Calu3 (cell line): Measurements from ENCODE around the gene KCMF1. TPM values are rescaled to one million over a fixed set of nuclear protein-coding genes. Genes with fewer than 3 reads are reported as not detected.

Source experiments
- BruUV-seq: library from RNA; stranded (reverse); fragments of 400-500 nt; replicated peaks from 2 replicates; lab custom pipeline; 2021; lab: Mats Ljungman, UMichigan
- CTCF ChIA-PET: fragments of 300-600 bp; sonication (Branson Sonifier 250); formaldehyde crosslinking; loops from one replicate; lab custom pipeline; 2022; ENCODE audit warnings: antibody characterized with exemption; lab: Charles Lee
- DNase-seq: peaks from one replicate; pipeline ENCODE4 v3.0.0; 2022
- H3K27ac Mint-ChIP-seq: one replicate; pipeline ENCODE4 v1.8.0; 2022; ENCODE audit warnings: mixed read lengths; ENCODE audit not compliant: unreplicated experiment
- H3K27me3 Mint-ChIP-seq: one replicate; pipeline ENCODE4 v1.8.0; 2022; ENCODE audit warnings: mixed read lengths; ENCODE audit not compliant: unreplicated experiment
- H3K36me3 Mint-ChIP-seq: one replicate; pipeline ENCODE4 v1.8.0; 2022; ENCODE audit warnings: mild to moderate bottlenecking, moderate library complexity, mixed read lengths; ENCODE audit not compliant: insufficient read depth, unreplicated experiment
- H3K4me1 Mint-ChIP-seq: one replicate; pipeline ENCODE4 v1.8.0; 2022; ENCODE audit warnings: mild to moderate bottlenecking, low read depth, mixed read lengths; ENCODE audit not compliant: unreplicated experiment
- H3K4me3 Mint-ChIP-seq: one replicate; pipeline ENCODE4 v1.8.0; 2022; ENCODE audit warnings: mild to moderate bottlenecking, low read depth, moderate library complexity, mixed read lengths; ENCODE audit not compliant: unreplicated experiment
- H3K9me3 Mint-ChIP-seq: one replicate; pipeline ENCODE4 v1.8.0; 2022; ENCODE audit warnings: low read depth, mixed read lengths; ENCODE audit not compliant: unreplicated experiment
- intact Hi-C: fragments of 100-400 bp; cut with micrococcal nuclease; formaldehyde crosslinking; loops from one replicate; pipeline ENCODE4 v1.10.0; 2022; ENCODE audit not compliant: unreplicated experiment
- total RNA-seq: library from RNA; stranded (reverse); gene quantifications from 2 replicates; pipeline ENCODE4 v1.2.3, GENCODE V29; 2022
- TF ChIP-seq, protein P1 (sequence below): fragments of 200-600 bp; IDR thresholded peaks from one replicate; pipeline ENCODE4 v1.8.0; 2022; ENCODE audit warnings: antibody characterized with exemption; ENCODE audit not compliant: unreplicated experiment

Gene KCMF1
- total RNA-seq, 1 experiment from 2014 or later = 69.8 TPM

DNA sequence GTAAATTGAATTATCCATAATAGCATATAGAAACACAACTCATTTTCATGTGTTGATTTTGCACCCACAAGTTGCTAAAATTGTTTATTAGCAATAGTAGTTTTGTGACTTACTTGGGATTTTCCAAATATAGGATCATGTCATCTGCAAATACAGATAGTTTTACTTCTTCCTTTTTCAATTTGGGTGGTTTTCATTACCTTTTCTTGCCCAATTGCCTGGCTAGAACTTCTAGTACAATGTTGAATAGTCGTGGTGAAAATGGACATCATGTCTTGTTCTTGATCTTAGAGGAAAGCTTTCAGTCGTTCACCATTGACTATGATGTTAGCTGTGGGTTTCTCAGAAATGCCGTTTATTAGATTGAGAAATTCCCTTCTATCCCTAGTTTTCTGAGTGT is 102.1 kb downstream of the KCMF1 start:
- BruUV-seq = no TSS peak
- no peak for DNase-seq
- no peaks in the 10 kb centered on the region for H3K4me1 Mint-ChIP-seq
- TF ChIP-seq, protein P1, sequence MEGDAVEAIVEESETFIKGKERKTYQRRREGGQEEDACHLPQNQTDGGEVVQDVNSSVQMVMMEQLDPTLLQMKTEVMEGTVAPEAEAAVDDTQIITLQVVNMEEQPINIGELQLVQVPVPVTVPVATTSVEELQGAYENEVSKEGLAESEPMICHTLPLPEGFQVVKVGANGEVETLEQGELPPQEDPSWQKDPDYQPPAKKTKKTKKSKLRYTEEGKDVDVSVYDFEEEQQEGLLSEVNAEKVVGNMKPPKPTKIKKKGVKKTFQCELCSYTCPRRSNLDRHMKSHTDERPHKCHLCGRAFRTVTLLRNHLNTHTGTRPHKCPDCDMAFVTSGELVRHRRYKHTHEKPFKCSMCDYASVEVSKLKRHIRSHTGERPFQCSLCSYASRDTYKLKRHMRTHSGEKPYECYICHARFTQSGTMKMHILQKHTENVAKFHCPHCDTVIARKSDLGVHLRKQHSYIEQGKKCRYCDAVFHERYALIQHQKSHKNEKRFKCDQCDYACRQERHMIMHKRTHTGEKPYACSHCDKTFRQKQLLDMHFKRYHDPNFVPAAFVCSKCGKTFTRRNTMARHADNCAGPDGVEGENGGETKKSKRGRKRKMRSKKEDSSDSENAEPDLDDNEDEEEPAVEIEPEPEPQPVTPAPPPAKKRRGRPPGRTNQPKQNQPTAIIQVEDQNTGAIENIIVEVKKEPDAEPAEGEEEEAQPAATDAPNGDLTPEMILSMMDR = no peak
- intact Hi-C loops = no loop called here
- H3K9me3 Mint-ChIP-seq = no peaks in the 10 kb centered on the region
- H3K4me3 Mint-ChIP-seq = no peak overlapping the region
- no peaks in the 10 kb centered on the region for H3K36me3 Mint-ChIP-seq
- no peak overlapping the region for H3K27ac Mint-ChIP-seq
- CTCF ChIA-PET = no interaction called here
- no peaks in the 10 kb centered on the region for H3K27me3 Mint-ChIP-seq

DNA sequence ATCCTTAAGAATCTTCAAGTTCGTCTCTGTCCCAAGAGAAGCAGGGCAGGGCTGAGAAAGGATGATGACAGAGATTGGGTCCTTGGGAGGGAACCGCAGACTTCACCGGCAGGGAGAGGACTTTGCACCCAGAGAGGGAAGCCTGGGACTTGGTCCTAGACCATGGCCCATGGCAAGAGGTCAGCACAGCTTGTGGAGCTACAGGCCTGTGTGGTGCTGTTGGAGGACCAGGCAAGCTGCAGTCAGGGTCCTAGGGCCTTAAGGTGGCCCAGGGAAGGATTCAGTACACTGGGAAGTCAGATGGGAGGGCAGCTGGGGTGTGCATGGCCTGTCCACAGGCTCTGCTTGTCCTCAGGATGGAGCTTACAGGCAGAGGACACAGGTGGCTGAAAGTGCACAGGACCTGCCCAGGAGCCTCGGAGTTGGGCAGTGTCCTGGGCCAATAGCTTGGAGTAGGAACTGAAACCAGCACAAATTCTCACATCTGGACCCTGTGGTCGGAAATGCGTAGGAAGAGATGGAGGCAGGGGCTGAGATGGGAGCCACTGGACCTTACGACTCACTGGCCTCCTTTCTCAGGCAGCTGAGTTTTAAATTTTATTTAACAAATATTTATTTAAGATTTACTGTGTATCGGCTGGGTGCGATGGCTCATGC is 105.8 kb downstream of the KCMF1 start:
- H3K4me3 Mint-ChIP-seq = no peak overlapping the region
- no peaks in the 10 kb centered on the region for H3K4me1 Mint-ChIP-seq
- intact Hi-C loops = no loop called here
- H3K27ac Mint-ChIP-seq = no peak overlapping the region
- CTCF ChIA-PET = no interaction called here
- H3K27me3 Mint-ChIP-seq = peaks cover 9% of the 10 kb centered on the region
- no peak for DNase-seq
- peaks cover 2% of the 10 kb centered on the region for H3K9me3 Mint-ChIP-seq
- TF ChIP-seq, protein P1 = no peak
- H3K36me3 Mint-ChIP-seq = no peaks in the 10 kb centered on the region
- BruUV-seq = no TSS peak

GRCh38 chr2:85077859-85078419 is 107.0 kb downstream of the KCMF1 start:
- DNase-seq = no peak
- intact Hi-C loops = no loop called here
- CTCF ChIA-PET = no interaction called here
- BruUV-seq = no TSS peak
- H3K36me3 Mint-ChIP-seq = no peaks in the 10 kb centered on the region
- no peaks in the 10 kb centered on the region for H3K4me1 Mint-ChIP-seq
- H3K4me3 Mint-ChIP-seq = no peak overlapping the region
- TF ChIP-seq, protein P1 = no peak
- H3K27ac Mint-ChIP-seq = no peak overlapping the region
- H3K9me3 Mint-ChIP-seq = peaks cover 2% of the 10 kb centered on the region
- peaks cover 11% of the 10 kb centered on the region for H3K27me3 Mint-ChIP-seq

DNA sequence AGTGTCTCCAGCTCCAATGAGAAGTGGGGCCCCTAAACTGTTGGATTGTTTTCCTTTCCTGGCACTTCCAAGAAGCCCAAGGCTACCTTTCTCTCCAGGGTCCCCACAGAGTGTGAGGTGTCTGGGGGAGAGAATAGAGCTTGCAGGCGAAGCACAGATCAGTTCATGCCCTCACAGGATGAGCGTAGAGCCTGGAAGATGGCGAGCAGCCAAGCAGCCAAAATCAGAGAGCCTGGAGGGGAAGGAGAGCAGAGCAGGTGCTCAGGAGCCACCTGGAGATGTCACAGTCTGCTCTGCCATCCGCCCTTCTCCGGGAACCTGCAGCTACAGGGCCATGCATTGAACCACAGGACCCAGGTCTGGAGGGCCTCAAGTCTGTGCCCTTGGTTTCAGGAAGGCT is 107.6 kb downstream of the KCMF1 start:
- H3K36me3 Mint-ChIP-seq = no peaks in the 10 kb centered on the region
- TF ChIP-seq, protein P1 = no peak

More for the DNA sequence above, 107.6 kb downstream of the KCMF1 start:
- CTCF ChIA-PET = interaction anchor here (0.7 kb wide), 1 partner anchor 11 kb away, joined by 3 read pairs; no protein-coding TSS in a partner anchor
- H3K4me1 Mint-ChIP-seq = no peaks in the 10 kb centered on the region
- DNase-seq = no peak
- peaks cover 2% of the 10 kb centered on the region for H3K9me3 Mint-ChIP-seq
- H3K4me3 Mint-ChIP-seq = no peak overlapping the region
- intact Hi-C loops = no loop called here
- no peak overlapping the region for H3K27ac Mint-ChIP-seq
- no TSS peak for BruUV-seq
- H3K27me3 Mint-ChIP-seq = peaks cover 11% of the 10 kb centered on the region
